Duodenal mucosa (tissue), 2 donors: ENCODE measurements around the gene ZNF598.

Experiments used
- H3K27ac ChIP-seq: one replicate; pipeline ENCODE4 v1.7.0; 2013; ENCODE audit warnings: low read depth, low read length
- H3K27me3 ChIP-seq, 2 donors: one replicate each; pipeline ENCODE4 v1.7.0; 2013; ENCODE audit warnings: low read length in 2 of 2, control low read depth in 1 of 2; ENCODE audit not compliant: insufficient read depth in 2 of 2, control insufficient read depth in 1 of 2
- H3K36me3 ChIP-seq, 2 donors: one replicate each; pipeline ENCODE4 v1.7.0; 2013; ENCODE audit warnings: low read length in 2 of 2, control low read depth in 1 of 2; ENCODE audit not compliant: insufficient read depth in 2 of 2, control insufficient read depth in 1 of 2
- H3K4me1 ChIP-seq, 2 donors: one replicate each; pipeline ENCODE4 v1.7.0; 2013; ENCODE audit warnings: low read length in 2 of 2, control low read depth in 1 of 2; ENCODE audit not compliant: insufficient read depth in 2 of 2, control insufficient read depth in 1 of 2
- H3K4me3 ChIP-seq, 2 donors: one replicate each; pipeline ENCODE4 v1.7.0; 2013; ENCODE audit warnings: low read length in 2 of 2, low read depth in 1 of 2
- H3K9ac ChIP-seq, 2 donors: one replicate each; pipeline ENCODE4 v1.7.0; 2013; ENCODE audit warnings: low read length in 2 of 2, low read depth in 1 of 2
- H3K9me3 ChIP-seq, 2 donors: one replicate each; pipeline ENCODE4 v1.7.0; 2013; ENCODE audit warnings: low read length in 2 of 2, control low read depth in 1 of 2; ENCODE audit not compliant: control insufficient read depth in 1 of 2

Gene ZNF598

DNA sequence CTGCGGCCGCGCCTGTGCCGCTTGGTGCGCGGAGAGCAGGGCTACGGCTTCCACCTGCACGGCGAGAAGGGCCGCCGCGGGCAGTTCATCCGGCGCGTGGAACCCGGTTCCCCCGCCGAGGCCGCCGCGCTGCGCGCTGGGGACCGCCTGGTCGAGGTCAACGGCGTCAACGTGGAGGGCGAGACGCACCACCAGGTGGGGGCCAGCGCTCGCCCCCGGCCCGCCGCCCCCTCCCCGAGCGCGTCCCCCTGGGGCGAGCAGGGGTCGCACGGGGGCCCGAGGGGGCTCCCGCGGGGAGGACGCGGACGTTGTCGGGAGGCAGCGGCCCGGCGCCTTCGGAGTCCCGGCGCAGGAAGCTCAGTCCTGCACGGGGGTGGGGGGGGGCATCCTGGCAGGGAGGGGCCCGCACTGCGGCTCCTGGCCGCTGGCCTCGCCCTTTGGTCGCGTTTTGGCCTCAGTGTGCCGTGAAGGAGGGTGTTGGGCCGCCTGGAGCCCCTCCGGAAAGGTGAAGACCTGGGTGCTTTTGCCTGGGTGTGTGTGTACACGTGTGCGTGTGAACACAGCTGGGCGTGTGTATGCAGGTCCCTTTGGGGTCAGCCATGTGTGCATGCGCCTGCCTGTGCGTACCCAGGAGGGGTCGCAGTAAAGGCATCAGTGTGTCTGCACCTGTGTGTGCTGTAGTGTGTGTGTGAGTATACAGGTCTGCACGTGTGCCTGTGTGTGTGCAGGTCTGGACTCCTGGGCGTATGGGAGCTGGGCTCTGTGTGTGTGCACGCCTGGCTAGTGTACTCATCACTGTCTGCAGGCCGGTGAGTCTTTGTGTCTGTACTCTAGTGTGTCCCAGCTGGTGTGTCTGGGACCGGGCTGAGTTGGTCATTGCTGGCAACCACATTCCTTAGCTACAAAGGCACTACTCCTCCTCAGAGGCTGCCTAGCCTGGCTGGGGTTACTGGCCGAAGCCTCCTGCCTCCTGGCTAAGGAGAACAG is 17.7 kb upstream of the ZNF598 start:
- H3K36me3 ChIP-seq: no peaks in the 10 kb centered on the region
- peak overlapping the region; percentile 18 to 43 for H3K9ac ChIP-seq
- H3K9me3 ChIP-seq: no peaks in the 10 kb centered on the region
- H3K27ac ChIP-seq: no peak overlapping the region
- H3K4me1 ChIP-seq: peaks cover 10 to 34% of the 10 kb centered on the region in 2 donors
- peak overlapping the region; percentile 42 to 80 for H3K4me3 ChIP-seq
- peaks cover 0 to 2% of the 10 kb centered on the region in 2 donors for H3K27me3 ChIP-seq

GRCh38 chr16:2026461-2027023 is 16.9 kb upstream of the ZNF598 start, which contains the start of gene NHERF2:
NHERF2 (plus strand) TSS chr16:2026902; CDS start chr16:2027006, 104 bp downstream.
- H3K4me1 ChIP-seq: peaks cover 10 to 34% of the 10 kb centered on the region in 2 donors
- H3K36me3 ChIP-seq: no peaks in the 10 kb centered on the region
- peaks cover 0 to 5% of the 10 kb centered on the region in 2 donors for H3K27me3 ChIP-seq
- peak within 1 kb of the TSS; percentile 42 to 80 for H3K4me3 ChIP-seq
- no peak within 1 kb of the TSS for H3K27ac ChIP-seq
- peak within 1 kb of the TSS; percentile 33 to 51 for H3K9ac ChIP-seq
- no peaks in the 10 kb centered on the region for H3K9me3 ChIP-seq

DNA sequence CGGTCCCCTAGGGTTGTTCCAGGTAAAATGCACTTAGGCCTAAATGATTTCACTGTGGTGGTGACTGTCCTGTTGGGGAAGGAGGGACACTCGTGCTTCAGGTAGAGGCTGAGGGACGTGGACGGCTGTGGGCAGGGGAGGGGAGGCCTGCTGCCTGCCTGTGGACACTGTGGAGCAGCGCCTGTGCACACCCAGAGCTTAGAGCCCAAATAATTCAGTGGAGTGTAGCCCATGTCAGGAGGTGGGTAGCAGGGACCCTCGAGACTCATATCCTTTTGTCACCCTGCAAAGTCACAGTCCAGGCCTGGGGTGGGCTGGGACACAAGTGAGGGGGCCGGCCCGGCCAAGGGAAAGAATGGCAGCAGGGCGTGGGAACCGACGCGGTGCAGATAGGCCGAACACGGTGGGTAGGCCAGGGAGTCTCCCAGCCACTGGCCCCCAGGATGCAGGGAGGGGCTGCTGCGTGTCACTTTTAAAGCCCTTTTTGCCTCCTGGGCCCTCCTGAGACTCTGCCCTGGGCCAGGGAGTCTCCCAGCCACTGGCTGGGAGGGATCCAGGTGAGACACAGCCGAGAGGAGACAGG is 16.3 kb upstream of the ZNF598 start:
- Histone ChIP-seq H3K4me1 (peaks cover 10 to 34% of the 10 kb centered on the region in 2 donors), H3K27ac (no peak overlapping the region), H3K9ac (peak overlapping the region; percentile 33 to 51), H3K4me3 (peak overlapping the region in 1 of 2 donors; percentile 53), H3K36me3 (no peaks in the 10 kb centered on the region), H3K27me3 (peaks cover 0 to 7% of the 10 kb centered on the region in 2 donors), H3K9me3 (no peaks in the 10 kb centered on the region)

DNA sequence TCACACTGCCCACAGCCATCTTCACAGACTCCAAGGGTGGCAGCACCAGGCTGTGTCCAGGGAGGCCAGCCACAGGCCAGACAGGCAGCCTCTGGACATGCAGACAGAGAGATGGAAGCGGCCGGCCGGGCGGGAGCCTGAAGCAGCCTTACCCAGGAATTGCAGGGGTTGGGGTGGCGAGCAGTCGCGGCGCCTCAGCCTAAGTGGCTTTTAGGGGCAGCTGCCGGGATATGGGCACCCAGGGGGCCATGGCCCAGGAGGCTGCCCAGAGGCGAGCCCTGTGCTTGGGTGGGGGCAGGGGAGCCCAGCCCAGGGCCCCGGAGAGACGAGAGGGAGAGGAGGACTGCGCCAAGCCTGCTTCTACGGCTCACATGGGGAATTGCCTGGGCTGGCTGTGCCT is 15.6 kb upstream of the ZNF598 start:
- no peak overlapping the region for H3K27ac ChIP-seq
- peaks cover 10 to 34% of the 10 kb centered on the region in 2 donors for H3K4me1 ChIP-seq
- no peak overlapping the region for H3K4me3 ChIP-seq
- H3K9ac ChIP-seq: no peak overlapping the region
- peaks cover 2 to 14% of the 10 kb centered on the region in 2 donors for H3K27me3 ChIP-seq
- H3K9me3 ChIP-seq: no peaks in the 10 kb centered on the region
- H3K36me3 ChIP-seq: no peaks in the 10 kb centered on the region

GRCh38 chr16:2024032-2024420 is 14.4 kb upstream of the ZNF598 start:
- Histone ChIP-seq H3K27me3 (peaks cover 14 to 22% of the 10 kb centered on the region in 2 donors), H3K9ac (no peak overlapping the region), H3K27ac (no peak overlapping the region)

DNA sequence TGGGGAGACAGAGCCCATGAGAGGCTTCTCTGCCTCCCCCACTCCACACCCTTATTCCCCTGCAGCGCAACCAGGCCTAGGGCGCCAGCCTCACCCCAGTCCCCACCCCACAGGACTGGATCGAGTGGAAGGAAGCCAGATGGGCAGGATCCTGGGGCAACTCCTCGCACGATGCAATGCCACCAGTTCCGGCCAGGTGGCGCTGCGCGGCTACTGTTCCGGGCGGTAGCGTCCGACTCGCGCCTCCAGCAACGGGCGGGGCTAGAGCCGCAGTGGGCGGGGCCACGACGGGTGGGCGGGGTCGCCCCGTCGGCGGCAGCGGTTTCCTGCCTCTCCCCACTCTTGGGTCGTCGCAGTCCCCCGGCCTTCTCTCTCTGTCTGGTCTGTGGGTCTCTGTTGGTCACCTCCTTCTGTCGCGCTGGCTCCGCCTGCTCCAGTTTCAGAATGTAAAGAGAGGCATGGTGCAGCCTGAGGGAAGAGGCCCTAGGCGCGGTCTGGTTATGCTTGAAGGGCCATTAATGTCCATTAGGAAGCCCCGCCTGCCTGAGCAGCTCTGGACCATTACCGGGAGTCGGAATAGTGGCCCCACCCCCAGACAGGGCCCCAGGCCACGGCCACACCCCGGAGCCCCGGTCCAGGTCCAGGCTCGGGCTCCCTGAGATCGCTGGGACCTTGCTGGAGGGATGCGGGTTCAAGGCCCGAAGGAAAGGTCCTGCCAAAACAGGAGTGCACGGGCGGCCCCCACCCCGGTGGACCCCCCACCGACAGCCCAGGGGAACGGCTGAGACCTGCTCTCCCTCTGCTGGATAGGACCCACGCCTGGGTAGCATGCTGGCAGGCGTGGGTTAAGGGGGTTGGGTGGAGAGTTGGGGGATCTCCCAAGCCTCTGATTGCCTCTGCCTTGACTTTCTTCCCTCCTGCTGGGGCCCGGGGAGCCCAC is 13.7 kb upstream of the ZNF598 start:
- peaks cover 18 to 24% of the 10 kb centered on the region in 2 donors for H3K27me3 ChIP-seq
- peak overlapping the region; percentile 60 to 68 for H3K4me3 ChIP-seq
- peaks cover 10 to 29% of the 10 kb centered on the region in 2 donors for H3K4me1 ChIP-seq
- no peaks in the 10 kb centered on the region for H3K9me3 ChIP-seq
- no peaks in the 10 kb centered on the region for H3K36me3 ChIP-seq
- H3K9ac ChIP-seq: peak overlapping the region; percentile 25 to 56
- peak overlapping the region; percentile 56 for H3K27ac ChIP-seq

More at GRCh38 chr16:2024032-2024420, 14.4 kb upstream of the ZNF598 start:
- no peaks in the 10 kb centered on the region for H3K36me3 ChIP-seq
- no peaks in the 10 kb centered on the region for H3K9me3 ChIP-seq
- no peak overlapping the region for H3K4me3 ChIP-seq
- peaks cover 10 to 29% of the 10 kb centered on the region in 2 donors for H3K4me1 ChIP-seq

- no peaks in the 10 kb centered on the region for H3K9me3 ChIP-seq
- H3K27ac ChIP-seq: no peak overlapping the region
- H3K4me3 ChIP-seq: peak overlapping the region; percentile 60 to 68
- H3K27me3 ChIP-seq: peaks cover 18 to 24% of the 10 kb centered on the region in 2 donors
- H3K9ac ChIP-seq: peak overlapping the region; percentile 25 to 56
- H3K4me1 ChIP-seq: peaks cover 10 to 26% of the 10 kb centered on the region in 2 donors
- H3K36me3 ChIP-seq: no peaks in the 10 kb centered on the region
These were observed 13.1 kb upstream of the ZNF598 start for GRCh38 chr16:2022723-2023091.

GRCh38 chr16:2019921-2020831 is 10.6 kb upstream of the ZNF598 start:
- H3K9ac ChIP-seq: no peak overlapping the region
- no peak overlapping the region for H3K4me3 ChIP-seq
- peaks cover 18 to 24% of the 10 kb centered on the region in 2 donors for H3K27me3 ChIP-seq
- H3K4me1 ChIP-seq: peaks cover 15 to 24% of the 10 kb centered on the region in 2 donors
- no peak overlapping the region for H3K27ac ChIP-seq
- no peaks in the 10 kb centered on the region for H3K36me3 ChIP-seq
- no peaks in the 10 kb centered on the region for H3K9me3 ChIP-seq
